Liver (tissue), 9 donors: ENCODE data around the gene ASIC4. TPM values are rescaled to one million over a fixed set of nuclear protein-coding genes. Genes with fewer than 3 reads are reported as not detected.

Experiments used
- DNase-seq: peaks from one replicate; pipeline ENCODE4 v3.0.0-alpha.2; 2017; ENCODE audit warnings: low spot score
- H3K27ac ChIP-seq, 2 donors: one replicate each; pipeline ENCODE4 v1.7.0; 2013; ENCODE audit warnings: inconsistent platforms in 2 of 2, low read length in 2 of 2, control low read depth in 1 of 2, low read depth in 1 of 2, mild to moderate bottlenecking in 1 of 2
- H3K27me3 ChIP-seq, 4 donors: one replicate each; pipeline versions ENCODE4 v1.6.1 to v1.7.0; 2013; ENCODE audit warnings: low read length in 3 of 4, inconsistent platforms in 1 of 4, mild to moderate bottlenecking in 1 of 4, moderate library complexity in 1 of 4; ENCODE audit not compliant: control insufficient read depth in 4 of 4, insufficient read depth in 4 of 4
- H3K36me3 ChIP-seq, 4 donors: one replicate each; pipeline versions ENCODE4 v1.6.1 to v1.7.0; 2013; ENCODE audit warnings: low read length in 3 of 4, mild to moderate bottlenecking in 3 of 4, low read depth in 1 of 4, moderate library complexity in 1 of 4; ENCODE audit not compliant: control insufficient read depth in 4 of 4, insufficient read depth in 3 of 4
- H3K4me1 ChIP-seq, 4 donors: one replicate each; pipeline versions ENCODE4 v1.6.1 to v1.7.0; 2013; ENCODE audit warnings: low read length in 3 of 4, mild to moderate bottlenecking in 3 of 4, moderate library complexity in 1 of 4; ENCODE audit not compliant: control insufficient read depth in 4 of 4, insufficient read depth in 4 of 4
- H3K4me3 ChIP-seq, 3 donors: one replicate each; pipeline versions ENCODE4 v1.6.1 to v1.7.0; 2013; ENCODE audit warnings: low read length in 3 of 3, control low read depth in 1 of 3, low read depth in 1 of 3, mild to moderate bottlenecking in 1 of 3
- H3K9ac ChIP-seq, 2 donors: one replicate each; pipeline ENCODE4 v1.7.0; 2013; ENCODE audit warnings: low read length in 2 of 2, mild to moderate bottlenecking in 2 of 2, moderate library complexity in 2 of 2, control low read depth in 1 of 2, low read depth in 1 of 2
- H3K9me3 ChIP-seq, 4 donors: one replicate each; pipeline versions ENCODE4 v1.6.1 to v1.7.0; 2013; ENCODE audit warnings: low read length in 3 of 4; ENCODE audit not compliant: control insufficient read depth in 4 of 4
- FOXA1 ChIP-seq: IDR thresholded peaks from 2 replicates; pipeline ENCODE4 v1.6.1; 2016; ENCODE audit warnings: antibody characterized with exemption
- FOXA2 ChIP-seq: IDR thresholded peaks from 2 replicates; pipeline ENCODE4 v1.6.1; 2016; ENCODE audit warnings: antibody characterized with exemption
- GABPA ChIP-seq, 2 donors: IDR thresholded peaks in 1 of 2; conservative IDR thresholded peaks in 1 of 2; 2 replicates each; pipeline ENCODE4 v1.6.1; 2016; ENCODE audit warnings: antibody characterized with exemption in 2 of 2, mild to moderate bottlenecking in 1 of 2, moderate library complexity in 1 of 2
- HNF4A ChIP-seq, 2 donors: conservative IDR thresholded peaks; 2 replicates each; pipeline ENCODE4 v1.6.1; 2016; ENCODE audit warnings: antibody characterized with exemption in 2 of 2, mild to moderate bottlenecking in 2 of 2
- RXRA ChIP-seq, 2 donors: IDR thresholded peaks; 2 replicates each; pipeline ENCODE4 v1.6.1; 2017 to 2018; ENCODE audit warnings: antibody characterized with exemption in 2 of 2, mild to moderate bottlenecking in 1 of 2
- SP1 ChIP-seq: IDR thresholded peaks from 2 replicates; pipeline ENCODE4 v1.6.1; 2018; ENCODE audit warnings: antibody characterized with exemption, mild to moderate bottlenecking
- TAF1 ChIP-seq: conservative IDR thresholded peaks from 2 replicates; pipeline ENCODE4 v1.6.1; 2016; ENCODE audit warnings: antibody characterized with exemption, mild to moderate bottlenecking
- WGBS: extraction: QIAGEN DNeasy Blood & Tissue Kit; methylation state at CpG from one replicate; pipeline ENCODE4 v1.1.7; 2013; 5-methylcytosine and 5-hydroxymethylcytosine counted together
- polyA plus RNA-seq, 2 donors: library from polyadenylated mRNA; stranded (reverse) in 1 of 2; unstranded in 1 of 2; fragments of 200-250 nt in 1 of 2; fragments of >200 nt in 1 of 2; fragmentation: Nextera tagmentation in 1 of 2; extraction: Ambion mirVana in 1 of 2; gene quantifications; one replicate each; pipeline versions ENCODE4 v1.2.1 to v1.2.3, GENCODE V29; 2013 to 2015
- total RNA-seq, 2 donors: library from RNA; depleted of rRNA; stranded (reverse); fragments of >200 nt; gene quantifications; one replicate each; pipeline ENCODE4 v1.2.3, GENCODE V29; 2014
- TF ChIP-seq, protein P1 (sequence below): IDR thresholded peaks from 2 replicates; pipeline ENCODE4 v1.6.1; 2016; ENCODE audit warnings: antibody characterized with exemption, mild to moderate bottlenecking
- TF ChIP-seq, protein P2 (sequence below): IDR thresholded peaks from 2 replicates; pipeline ENCODE4 v1.6.1; 2016; ENCODE audit warnings: antibody characterized with exemption
- TF ChIP-seq, protein P3 (sequence below): fragments of 150-350 bp; IDR thresholded peaks from 2 replicates; pipeline ENCODE4 v1.5.1; 2017; ENCODE audit warnings: improper control_type of control experiment, low read depth, low read length; ENCODE audit not compliant: missing input control
- TF ChIP-seq, protein P4 (sequence below): IDR thresholded peaks from 2 replicates; pipeline ENCODE4 v1.6.1; 2016; ENCODE audit warnings: antibody characterized with exemption
- TF ChIP-seq, protein P5 (sequence below): IDR thresholded peaks from 2 replicates; pipeline ENCODE4 v1.6.1; 2016; ENCODE audit warnings: antibody characterized with exemption
- donor health status: healthy.
- donor health status: healthy.
- donor health status: healthy.
- donor health status: healthy.
- donor health status: healthy.

ASIC4 gene
- total and polyA plus RNA-seq, 4 donors: 0.08 to 1.5 TPM; not detected in 2

DNA sequence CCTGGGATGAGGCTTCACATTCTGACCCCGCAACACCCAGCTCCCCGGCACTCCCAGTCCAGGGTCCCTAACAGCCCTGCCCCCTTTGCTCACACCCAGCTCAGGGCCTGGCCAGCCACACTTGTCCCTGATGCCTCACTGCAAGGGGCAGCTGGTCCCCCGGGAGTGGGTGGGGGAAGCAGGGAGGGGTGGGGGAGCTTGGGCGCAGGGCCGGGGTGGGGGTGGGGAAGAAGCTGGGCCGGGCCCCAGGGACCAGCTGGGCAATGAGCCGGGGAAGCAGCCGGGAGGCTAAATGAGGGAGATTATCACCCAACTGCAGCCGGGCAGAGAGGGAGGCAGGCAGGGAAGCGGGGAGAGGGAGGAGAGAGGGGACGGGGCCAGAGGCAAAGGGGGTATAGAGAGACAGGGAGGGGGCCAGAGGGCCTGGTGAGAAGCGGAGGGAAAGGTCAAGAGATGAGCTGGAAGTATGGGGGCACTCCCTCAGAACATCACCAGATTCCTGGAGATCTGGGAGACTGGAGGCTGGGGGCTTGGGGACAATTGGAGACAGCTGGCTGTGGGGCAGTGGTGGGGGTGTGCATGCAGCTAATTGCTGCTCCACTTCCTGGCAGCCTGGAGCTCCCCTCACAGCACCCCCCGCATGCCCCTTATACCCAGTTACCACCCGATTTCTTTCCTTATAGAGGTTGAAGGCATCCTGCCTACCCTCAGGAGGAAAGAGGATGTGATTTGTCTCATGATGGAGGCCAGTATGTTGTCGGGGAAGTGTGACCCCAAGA is 2.5 kb upstream of the ASIC4 start:
- Histone ChIP-seq H3K27ac (no peak overlapping the region), H3K9ac (no peak overlapping the region), H3K9me3 (no peaks in the 10 kb centered on the region), H3K4me1 (peaks cover 0 to 9% (median 6%) of the 10 kb centered on the region in 4 donors), H3K4me3 (no peak overlapping the region), H3K36me3 (peaks cover 0 to 3% (median 1%) of the 10 kb centered on the region in 4 donors), H3K27me3 (no peaks in the 10 kb centered on the region)
- 45% methylated on average over 15 of the region's 15 CpGs for WGBS
- peak; percentile 77 for DNase-seq
- no peak for TF ChIP-seq HNF4A (conservative IDR thresholded peaks at IDR 0.05)
- TF ChIP-seq, protein P1, sequence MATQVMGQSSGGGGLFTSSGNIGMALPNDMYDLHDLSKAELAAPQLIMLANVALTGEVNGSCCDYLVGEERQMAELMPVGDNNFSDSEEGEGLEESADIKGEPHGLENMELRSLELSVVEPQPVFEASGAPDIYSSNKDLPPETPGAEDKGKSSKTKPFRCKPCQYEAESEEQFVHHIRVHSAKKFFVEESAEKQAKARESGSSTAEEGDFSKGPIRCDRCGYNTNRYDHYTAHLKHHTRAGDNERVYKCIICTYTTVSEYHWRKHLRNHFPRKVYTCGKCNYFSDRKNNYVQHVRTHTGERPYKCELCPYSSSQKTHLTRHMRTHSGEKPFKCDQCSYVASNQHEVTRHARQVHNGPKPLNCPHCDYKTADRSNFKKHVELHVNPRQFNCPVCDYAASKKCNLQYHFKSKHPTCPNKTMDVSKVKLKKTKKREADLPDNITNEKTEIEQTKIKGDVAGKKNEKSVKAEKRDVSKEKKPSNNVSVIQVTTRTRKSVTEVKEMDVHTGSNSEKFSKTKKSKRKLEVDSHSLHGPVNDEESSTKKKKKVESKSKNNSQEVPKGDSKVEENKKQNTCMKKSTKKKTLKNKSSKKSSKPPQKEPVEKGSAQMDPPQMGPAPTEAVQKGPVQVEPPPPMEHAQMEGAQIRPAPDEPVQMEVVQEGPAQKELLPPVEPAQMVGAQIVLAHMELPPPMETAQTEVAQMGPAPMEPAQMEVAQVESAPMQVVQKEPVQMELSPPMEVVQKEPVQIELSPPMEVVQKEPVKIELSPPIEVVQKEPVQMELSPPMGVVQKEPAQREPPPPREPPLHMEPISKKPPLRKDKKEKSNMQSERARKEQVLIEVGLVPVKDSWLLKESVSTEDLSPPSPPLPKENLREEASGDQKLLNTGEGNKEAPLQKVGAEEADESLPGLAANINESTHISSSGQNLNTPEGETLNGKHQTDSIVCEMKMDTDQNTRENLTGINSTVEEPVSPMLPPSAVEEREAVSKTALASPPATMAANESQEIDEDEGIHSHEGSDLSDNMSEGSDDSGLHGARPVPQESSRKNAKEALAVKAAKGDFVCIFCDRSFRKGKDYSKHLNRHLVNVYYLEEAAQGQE: no peak
- TF ChIP-seq, protein P2, sequence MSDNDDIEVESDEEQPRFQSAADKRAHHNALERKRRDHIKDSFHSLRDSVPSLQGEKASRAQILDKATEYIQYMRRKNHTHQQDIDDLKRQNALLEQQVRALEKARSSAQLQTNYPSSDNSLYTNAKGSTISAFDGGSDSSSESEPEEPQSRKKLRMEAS: no peak
- TF ChIP-seq FOXA1: no peak
- TF ChIP-seq, protein P3, sequence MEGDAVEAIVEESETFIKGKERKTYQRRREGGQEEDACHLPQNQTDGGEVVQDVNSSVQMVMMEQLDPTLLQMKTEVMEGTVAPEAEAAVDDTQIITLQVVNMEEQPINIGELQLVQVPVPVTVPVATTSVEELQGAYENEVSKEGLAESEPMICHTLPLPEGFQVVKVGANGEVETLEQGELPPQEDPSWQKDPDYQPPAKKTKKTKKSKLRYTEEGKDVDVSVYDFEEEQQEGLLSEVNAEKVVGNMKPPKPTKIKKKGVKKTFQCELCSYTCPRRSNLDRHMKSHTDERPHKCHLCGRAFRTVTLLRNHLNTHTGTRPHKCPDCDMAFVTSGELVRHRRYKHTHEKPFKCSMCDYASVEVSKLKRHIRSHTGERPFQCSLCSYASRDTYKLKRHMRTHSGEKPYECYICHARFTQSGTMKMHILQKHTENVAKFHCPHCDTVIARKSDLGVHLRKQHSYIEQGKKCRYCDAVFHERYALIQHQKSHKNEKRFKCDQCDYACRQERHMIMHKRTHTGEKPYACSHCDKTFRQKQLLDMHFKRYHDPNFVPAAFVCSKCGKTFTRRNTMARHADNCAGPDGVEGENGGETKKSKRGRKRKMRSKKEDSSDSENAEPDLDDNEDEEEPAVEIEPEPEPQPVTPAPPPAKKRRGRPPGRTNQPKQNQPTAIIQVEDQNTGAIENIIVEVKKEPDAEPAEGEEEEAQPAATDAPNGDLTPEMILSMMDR: no peak
- TF ChIP-seq TAF1: no peak
- no peak for TF ChIP-seq SP1
- TF ChIP-seq, protein P4, sequence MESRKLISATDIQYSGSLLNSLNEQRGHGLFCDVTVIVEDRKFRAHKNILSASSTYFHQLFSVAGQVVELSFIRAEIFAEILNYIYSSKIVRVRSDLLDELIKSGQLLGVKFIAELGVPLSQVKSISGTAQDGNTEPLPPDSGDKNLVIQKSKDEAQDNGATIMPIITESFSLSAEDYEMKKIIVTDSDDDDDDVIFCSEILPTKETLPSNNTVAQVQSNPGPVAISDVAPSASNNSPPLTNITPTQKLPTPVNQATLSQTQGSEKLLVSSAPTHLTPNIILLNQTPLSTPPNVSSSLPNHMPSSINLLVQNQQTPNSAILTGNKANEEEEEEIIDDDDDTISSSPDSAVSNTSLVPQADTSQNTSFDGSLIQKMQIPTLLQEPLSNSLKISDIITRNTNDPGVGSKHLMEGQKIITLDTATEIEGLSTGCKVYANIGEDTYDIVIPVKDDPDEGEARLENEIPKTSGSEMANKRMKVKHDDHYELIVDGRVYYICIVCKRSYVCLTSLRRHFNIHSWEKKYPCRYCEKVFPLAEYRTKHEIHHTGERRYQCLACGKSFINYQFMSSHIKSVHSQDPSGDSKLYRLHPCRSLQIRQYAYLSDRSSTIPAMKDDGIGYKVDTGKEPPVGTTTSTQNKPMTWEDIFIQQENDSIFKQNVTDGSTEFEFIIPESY: no peak
- TF ChIP-seq, protein P5, sequence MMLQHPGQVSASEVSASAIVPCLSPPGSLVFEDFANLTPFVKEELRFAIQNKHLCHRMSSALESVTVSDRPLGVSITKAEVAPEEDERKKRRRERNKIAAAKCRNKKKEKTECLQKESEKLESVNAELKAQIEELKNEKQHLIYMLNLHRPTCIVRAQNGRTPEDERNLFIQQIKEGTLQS: no peak
- TF ChIP-seq GABPA (IDR thresholded peaks at IDR 0.05 in 1 of 2, conservative IDR thresholded peaks at IDR 0.05 in 1 of 2): no peak
- TF ChIP-seq FOXA2: no peak
- no peak for TF ChIP-seq RXRA (IDR thresholded peaks at IDR 0.05)
